HepG2 (cell line): ENCODE measurements around the gene VAT1L. TPM values are rescaled to one million over a fixed set of nuclear protein-coding genes. Genes with fewer than 3 reads are reported as not detected.

ENCODE experiments used
- ATAC-seq: fragments of 200-7000 bp; cut with Tn5 transposase; 3 replicates; pipeline ENCODE4 v1.9.1; 2020; ENCODE audit warnings: mild to moderate bottlenecking, moderate library complexity
- BruUV-seq: library from RNA; stranded (reverse); fragments of 400-500 nt; replicated peaks from 2 replicates; lab custom pipeline; 2021; lab: Mats Ljungman, UMichigan
- CTCF ChIA-PET: fragments of 300-600 bp; formaldehyde crosslinking; extraction: SDS; loops from one replicate; lab custom pipeline; 2021; ENCODE audit warnings: low total read pairs, inconsistent platforms, low intra/inter-chr PET ratio; lab: Yijun Ruan, JAX
- POLR2A ChIA-PET: fragments of 350-600 bp; sonication (Branson Sonifier 250); formaldehyde crosslinking; loops from one replicate; lab custom pipeline; 2020; ENCODE audit warnings: antibody characterized with exemption, inconsistent platforms; lab: Yijun Ruan, JAX
- DNase-seq: peaks from one replicate; pipeline ENCODE4 v3.0.0-alpha.2; 2015; ENCODE audit warnings: low spot score
- FAIRE-seq: peaks from 3 replicates; lab custom pipeline; 2011; peaks lifted over from hg19 to GRCh38; lab: Jason Lieb, UNC
- H2AFZ ChIP-seq: one replicate; pipeline ENCODE4 v1.6.1; 2011; ENCODE audit warnings: low read length, inconsistent platforms
- H3K27ac ChIP-seq: fragments of 300-600 bp; 3 replicates; pipeline ENCODE4 v1.8.0; 2011; ENCODE audit warnings: mixed run types, mild to moderate bottlenecking, mixed read lengths, low read length, inconsistent platforms; ENCODE audit not compliant: insufficient read depth; ENCODE audit errors: extremely low read length
- H3K27me3 ChIP-seq, 2 experiments: fragments of 200-600 bp in 1 of 2; 2 replicates in 1 of 2; 3 replicates in 1 of 2; pipeline versions ENCODE4 v1.6.0 to v1.8.0; 2011; ENCODE audit warnings: low read length in 2 of 2, mild to moderate bottlenecking in 2 of 2, moderate library complexity in 2 of 2, inconsistent platforms in 1 of 2; ENCODE audit not compliant: insufficient read depth in 2 of 2, control insufficient read depth in 1 of 2
- H3K36me3 ChIP-seq, 2 experiments: fragments of 200-600 bp in 1 of 2; replicated peaks in 1 of 2; 2 replicates in 1 of 2; 3 replicates in 1 of 2; pipeline versions ENCODE4 v1.5.1 to v1.8.0; 2011; ENCODE audit warnings: low read length in 2 of 2, inconsistent platforms in 1 of 2; ENCODE audit not compliant: insufficient read depth in 2 of 2, control insufficient read depth in 1 of 2
- H3K4me1 ChIP-seq: 2 replicates; pipeline ENCODE4 v1.5.1; 2012; ENCODE audit warnings: low read length, inconsistent platforms; ENCODE audit not compliant: insufficient read depth
- H3K4me2 ChIP-seq: 2 replicates; pipeline ENCODE4 v1.6.0; 2011; ENCODE audit warnings: low read depth, low read length, inconsistent platforms
- H3K4me3 ChIP-seq, 3 experiments: fragments of 200-600 bp in 1 of 3; sonication (generic), shearing (Covaris generic) in 1 of 3; replicated peaks in 1 of 3; 2 replicates each; pipeline ENCODE4 v1.5.1; 2011 to 2016; ENCODE audit warnings: low read length in 3 of 3, inconsistent platforms in 2 of 3, low read depth in 2 of 3, mild to moderate bottlenecking in 2 of 3, control low read depth in 1 of 3, mixed read lengths in 1 of 3; ENCODE audit not compliant: insufficient read depth in 1 of 3
- H3K79me2 ChIP-seq: one replicate; pipeline ENCODE4 v1.6.1; 2011; ENCODE audit warnings: low read length, inconsistent platforms; ENCODE audit not compliant: insufficient read depth
- H3K9ac ChIP-seq: 2 replicates; pipeline ENCODE4 v1.6.0; 2011; ENCODE audit warnings: mild to moderate bottlenecking, low read depth, low read length, inconsistent platforms; ENCODE audit not compliant: insufficient read depth
- H3K9me3 ChIP-seq: 2 replicates; pipeline ENCODE4 v1.5.1; 2012; ENCODE audit warnings: mild to moderate bottlenecking, low read length
- H4K20me1 ChIP-seq: 2 replicates; pipeline ENCODE4 v1.6.0; 2011; ENCODE audit warnings: inconsistent platforms, mild to moderate bottlenecking, low read length, moderate library complexity; ENCODE audit not compliant: insufficient read depth
- ARHGAP35 ChIP-seq: sonication (generic); formaldehyde crosslinking; IDR thresholded peaks from 2 replicates; pipeline ENCODE4 v1.9.0; 2022; ENCODE audit warnings: mild to moderate bottlenecking, inconsistent platforms, moderate library complexity, missing genetic modification reagents, borderline replicate concordance
- CREB1 ChIP-seq, 2 experiments: fragments of 450-650 bp in 1 of 2; IDR thresholded peaks; 2 replicates each; pipeline ENCODE4 v1.6.1; 2016 to 2017; ENCODE audit warnings: control low read depth in 1 of 2, mild to moderate bottlenecking in 1 of 2, missing compliant biosample characterization in 1 of 2, missing genetic modification characterization in 1 of 2
- HDAC1 ChIP-seq: sonication (generic); formaldehyde crosslinking; IDR thresholded peaks from 2 replicates; pipeline ENCODE4 v1.5.1; 2020; ENCODE audit warnings: mild to moderate bottlenecking, missing genetic modification reagents
- IRF2 ChIP-seq: IDR thresholded peaks from 2 replicates; pipeline ENCODE4 v1.6.1; 2018; ENCODE audit warnings: missing genetic modification reagents, missing compliant biosample characterization
- ZNF746 ChIP-seq: sonication (generic); formaldehyde crosslinking; IDR thresholded peaks from 2 replicates; pipeline ENCODE4 v1.8.0; 2022; ENCODE audit warnings: mild to moderate bottlenecking, missing genetic modification reagents
- WGBS: methylation state at CpG from one replicate; pipeline ENCODE4 v1.1.6; 2017; ENCODE audit warnings: low lambda C conversion rate; 5-methylcytosine and 5-hydroxymethylcytosine counted together
- in situ Hi-C: cut with HindIII; loops from 2 replicates; pipeline ENCODE4 v1.10.0; 2017; ENCODE audit warnings: low pct_unique_long_range_greater_than_20kb; ENCODE audit not compliant: extremely low pct_ligation_motif_present
- intact Hi-C: fragments of 100-400 bp; cut with micrococcal nuclease; formaldehyde crosslinking; loops from one replicate; pipeline ENCODE4 v1.10.0; 2022; ENCODE audit not compliant: unreplicated experiment
- polyA plus RNA-seq, 8 experiments: library from polyadenylated mRNA; depleted of rRNA in 3 of 8; stranded (reverse) in 7 of 8; unstranded in 1 of 8; fragments of >200 nt; fragmentation: Illumina TruSeq in 4 of 8; extraction: Trizol in 4 of 8; gene quantifications; 2 replicates each; pipeline versions ENCODE4 v1.2.1 to v1.2.3, GENCODE V29; 2011 to 2016; ENCODE audit warnings: low read depth in 4 of 8, missing spikeins in 1 of 8, mixed read lengths in 1 of 8; ENCODE audit not compliant: insufficient read depth in 1 of 8
- total RNA-seq, 5 experiments: library from RNA; depleted of rRNA; stranded (reverse); fragments of >200 nt; fragmentation: Illumina TruSeq; extraction: Trizol; gene quantifications; 2 replicates each; pipeline ENCODE4 v1.2.3, GENCODE V29; 2016; ENCODE audit warnings: low read depth in 1 of 5
- TF ChIP-seq, protein P1 (sequence below): sonication (generic); formaldehyde crosslinking; IDR thresholded peaks from 2 replicates; pipeline ENCODE4 v1.5.0; 2020; ENCODE audit warnings: mild to moderate bottlenecking, missing genetic modification reagents, borderline replicate concordance
- TF ChIP-seq, protein P2 (sequence below): sonication (generic); formaldehyde crosslinking; conservative IDR thresholded peaks from 2 replicates; pipeline ENCODE4 v1.8.0; 2022; ENCODE audit warnings: low read depth, missing genetic modification reagents

The VAT1L gene
- total and polyA plus RNA-seq, 2 of the 13 experiments (the other 11 are each of a cell fraction or from before 2014, with no cell fraction given), result not detected

DNA sequence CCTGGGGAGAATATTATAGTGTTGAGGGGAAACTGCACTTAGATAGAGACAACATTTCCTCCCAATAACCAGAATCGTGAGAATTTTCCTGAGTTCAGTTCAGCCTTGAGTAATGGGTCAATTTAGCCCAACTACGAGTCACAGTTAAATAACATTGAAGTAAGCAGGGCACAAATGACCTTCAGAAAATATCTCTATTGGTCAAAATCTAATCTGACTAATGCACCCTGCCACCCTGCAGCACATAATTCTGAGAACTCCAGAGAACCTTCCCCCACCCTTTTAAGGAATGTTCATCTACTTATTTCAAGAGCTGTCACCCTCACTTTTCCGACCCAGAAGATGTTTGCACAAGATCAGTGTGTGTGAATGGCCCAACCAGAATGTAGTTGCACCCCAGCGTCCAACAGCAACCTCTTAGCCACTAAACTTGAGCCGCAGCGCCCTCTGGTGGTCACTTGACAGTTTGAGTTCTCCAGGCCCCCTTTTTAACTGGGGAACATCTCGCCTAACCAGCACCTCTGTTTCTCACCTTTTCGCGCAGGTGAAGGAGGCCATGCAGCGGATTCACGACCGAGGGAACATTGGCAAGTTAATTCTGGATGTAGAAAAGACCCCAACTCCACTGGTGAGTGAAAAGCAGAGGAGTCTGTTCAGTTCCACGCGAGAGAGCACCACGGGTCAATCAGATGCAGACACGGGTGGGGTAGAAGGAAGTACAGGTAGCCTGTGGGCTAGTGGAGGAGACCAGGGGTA, 183.1 kb downstream of the VAT1L start (continued):
- TF ChIP-seq, protein P1, sequence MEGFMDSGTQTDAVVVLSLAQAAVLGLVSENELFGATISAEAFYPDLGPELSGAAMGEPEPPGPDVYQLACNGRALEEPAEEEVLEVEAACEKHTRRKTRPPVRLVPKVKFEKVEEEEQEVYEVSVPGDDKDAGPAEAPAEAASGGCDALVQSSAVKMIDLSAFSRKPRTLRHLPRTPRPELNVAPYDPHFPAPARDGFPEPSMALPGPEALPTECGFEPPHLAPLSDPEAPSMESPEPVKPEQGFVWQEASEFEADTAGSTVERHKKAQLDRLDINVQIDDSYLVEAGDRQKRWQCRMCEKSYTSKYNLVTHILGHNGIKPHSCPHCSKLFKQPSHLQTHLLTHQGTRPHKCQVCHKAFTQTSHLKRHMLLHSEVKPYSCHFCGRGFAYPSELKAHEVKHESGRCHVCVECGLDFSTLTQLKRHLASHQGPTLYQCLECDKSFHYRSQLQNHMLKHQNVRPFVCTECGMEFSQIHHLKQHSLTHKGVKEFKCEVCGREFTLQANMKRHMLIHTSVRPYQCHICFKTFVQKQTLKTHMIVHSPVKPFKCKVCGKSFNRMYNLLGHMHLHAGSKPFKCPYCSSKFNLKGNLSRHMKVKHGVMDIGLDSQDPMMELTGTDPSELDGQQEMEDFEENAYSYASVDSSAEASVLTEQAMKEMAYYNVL (CRISPR knock-in tag), result 0 out of 2 replicates have a peak, but pooled peaks have one; percentile 12

DNA sequence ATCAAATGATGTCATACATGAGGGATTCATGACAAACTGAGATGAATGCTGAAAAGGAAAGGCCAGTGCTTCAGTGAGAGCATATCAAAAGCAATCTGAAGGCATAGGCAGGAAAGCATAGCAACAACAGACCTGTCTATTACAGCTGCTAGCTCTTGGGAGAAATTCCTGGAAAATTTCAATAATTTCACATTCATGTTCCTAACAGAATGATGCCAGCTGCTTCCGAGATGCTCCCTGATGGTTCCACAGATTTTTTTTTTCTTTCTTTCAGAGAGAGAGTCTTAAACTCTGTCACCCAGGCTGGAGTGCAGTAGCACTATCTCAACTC, 183.7 kb downstream of the VAT1L start:
- Histone ChIP-seq H2AFZ (no peak overlapping the region), H3K9me3 (no peaks in the 10 kb centered on the region), H3K27ac (no peak overlapping the region), H3K36me3 (no peaks in the 10 kb centered on the region), H3K4me3 (no peak overlapping the region), H3K79me2 (no peaks in the 10 kb centered on the region), H3K27me3 (peaks cover 0 to 9% of the 10 kb centered on the region in 2 experiments; a peak in 1 of 5 replicates), H3K9ac (no peak overlapping the region), H3K4me2 (no peak overlapping the region), H3K4me1 (no peaks in the 10 kb centered on the region), H4K20me1 (no peaks in the 10 kb centered on the region)
- no TSS peak for BruUV-seq
- DNase-seq (no peak), FAIRE-seq (no peak), ATAC-seq (no peak)
- ChIA-PET POLR2A (no interaction called here), CTCF (interaction anchor here (1.5 to 3.7 kb wide), 3 partner anchors 296 to 736 kb away, joined by 4 to 83 read pairs (median 10); no protein-coding TSS in a partner anchor)
- intact Hi-C loops, result no loop called here
- WGBS, result 5% methylated on average over 1 of the region's 1 CpG
- TF ChIP-seq ARHGAP35 (CRISPR knock-in tag) (no peak), CREB1 (IDR thresholded peaks at IDR 0.05) (0 out of 2 replicates have a peak, but pooled peaks have one; percentile 20), CREB1 (CRISPR knock-in tag; IDR thresholded peaks at IDR 0.05) (no peak), IRF2 (CRISPR knock-in tag) (no peak), HDAC1 (CRISPR knock-in tag) (no peak), ZNF746 (CRISPR knock-in tag) (no peak)
- TF ChIP-seq, protein P2, sequence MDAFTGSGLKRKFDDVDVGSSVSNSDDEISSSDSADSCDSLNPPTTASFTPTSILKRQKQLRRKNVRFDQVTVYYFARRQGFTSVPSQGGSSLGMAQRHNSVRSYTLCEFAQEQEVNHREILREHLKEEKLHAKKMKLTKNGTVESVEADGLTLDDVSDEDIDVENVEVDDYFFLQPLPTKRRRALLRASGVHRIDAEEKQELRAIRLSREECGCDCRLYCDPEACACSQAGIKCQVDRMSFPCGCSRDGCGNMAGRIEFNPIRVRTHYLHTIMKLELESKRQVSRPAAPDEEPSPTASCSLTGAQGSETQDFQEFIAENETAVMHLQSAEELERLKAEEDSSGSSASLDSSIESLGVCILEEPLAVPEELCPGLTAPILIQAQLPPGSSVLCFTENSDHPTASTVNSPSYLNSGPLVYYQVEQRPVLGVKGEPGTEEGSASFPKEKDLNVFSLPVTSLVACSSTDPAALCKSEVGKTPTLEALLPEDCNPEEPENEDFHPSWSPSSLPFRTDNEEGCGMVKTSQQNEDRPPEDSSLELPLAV, result no peak
- in situ Hi-C loops, result loop anchor here (5.0 to 25.0 kb wide), 3 partner anchors 185 to 735 kb away; partner anchors contain the start of gene VAT1L
